ENCODE measurements around the gene CCDC178.
A peak's percentile ranks its signal among the peaks of the same experiment; 100 is the strongest.
"Not testable (repeated sequence)": the region's sequence is repeated elsewhere in the genome, so short reads cannot be mapped to it uniquely, and the experiment has no call there.

CCDC178 gene

DNA sequence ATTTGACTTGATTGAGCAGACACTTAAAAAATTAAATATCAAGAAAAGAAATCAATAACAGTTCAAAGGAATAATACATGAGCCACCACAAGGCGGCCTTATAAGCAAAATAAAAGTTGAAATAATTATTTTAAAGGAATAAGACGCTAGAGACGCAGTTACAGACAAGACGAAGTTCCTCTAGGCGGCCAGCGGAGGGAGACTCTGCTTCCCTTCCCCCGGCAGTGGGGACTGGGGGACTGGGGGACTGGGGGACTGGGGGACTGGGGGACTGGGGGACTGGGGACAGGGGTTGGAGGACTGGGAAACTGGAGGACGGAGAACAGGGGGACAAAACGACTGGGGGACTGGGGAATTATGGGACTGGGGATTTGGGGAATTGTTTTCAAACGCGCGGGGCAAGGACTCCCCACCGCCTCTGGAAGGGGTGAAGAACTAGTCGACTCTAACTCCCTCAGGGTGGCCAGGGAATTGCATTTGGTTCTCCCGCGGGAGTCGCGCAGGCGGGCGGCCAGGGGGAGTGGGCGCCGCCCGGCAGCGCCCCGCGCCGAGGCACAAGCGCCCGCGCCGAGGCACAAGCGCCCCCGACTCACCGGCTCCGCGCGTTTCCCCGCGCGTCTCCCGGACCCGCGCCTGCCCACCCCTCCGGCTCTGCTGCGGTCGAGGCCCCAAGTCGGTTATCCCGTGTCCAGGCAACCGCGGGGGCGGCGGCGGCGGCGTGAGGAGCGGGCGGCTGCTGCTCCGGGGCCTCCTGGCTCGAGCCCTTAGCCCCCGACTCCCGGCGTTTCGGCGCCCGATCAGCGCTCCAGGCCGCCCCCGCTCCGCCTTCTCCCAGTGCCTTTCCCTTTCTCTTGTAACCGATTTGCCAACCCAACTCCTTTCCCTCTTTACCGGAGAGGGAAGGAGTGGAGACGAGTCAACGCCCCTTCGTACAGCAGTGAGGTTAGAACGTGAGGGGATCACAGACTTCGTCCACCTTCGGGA, at the start of gene CCDC178:
TSS of gene CCDC178 (minus strand) at position 662 of the 984 bp plus-strand sequence. CDS start 28,633 bp downstream, outside the sequence.
- peak; percentile 34 to 54 for DNase-seq

DNA sequence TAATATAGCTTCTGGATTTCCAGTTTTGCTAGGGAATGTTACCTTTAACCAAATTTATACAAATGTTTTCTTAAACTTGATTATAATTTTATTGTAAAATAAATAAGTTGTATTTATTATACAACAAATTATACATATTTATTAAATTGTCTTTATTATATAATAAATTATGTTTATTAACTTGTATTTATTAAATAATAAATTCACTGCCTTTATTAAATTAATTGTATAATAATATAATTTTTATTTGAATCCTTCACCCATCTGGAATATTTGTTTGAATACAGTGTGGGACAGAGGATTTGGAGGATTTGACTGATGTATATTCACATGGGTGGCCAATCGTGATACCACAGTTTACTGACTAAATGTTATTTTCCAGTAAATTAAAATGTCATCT, 43.4 kb upstream of the CCDC178 start:
- DNase-seq: no peak

DNA sequence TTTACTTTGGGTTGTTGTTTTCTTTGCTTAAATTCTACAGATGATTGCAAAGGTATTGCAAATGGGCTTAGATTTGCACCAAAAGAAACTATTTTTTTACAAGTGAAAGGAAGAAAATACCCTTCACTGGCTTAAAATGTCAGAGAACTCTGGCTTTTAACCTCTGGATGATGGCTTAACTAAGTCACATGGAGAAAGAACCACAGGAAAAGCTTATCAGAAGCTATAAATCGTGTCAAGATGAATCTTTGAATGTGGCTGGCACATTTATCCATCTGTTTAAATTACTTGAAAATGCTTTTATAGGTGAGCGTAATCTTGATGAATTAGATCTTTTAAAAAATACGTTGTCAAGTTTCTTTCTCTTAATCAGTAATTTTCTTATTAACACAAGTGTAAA, 32.0 kb upstream of the CCDC178 start:
- DNase-seq: no peak

DNA sequence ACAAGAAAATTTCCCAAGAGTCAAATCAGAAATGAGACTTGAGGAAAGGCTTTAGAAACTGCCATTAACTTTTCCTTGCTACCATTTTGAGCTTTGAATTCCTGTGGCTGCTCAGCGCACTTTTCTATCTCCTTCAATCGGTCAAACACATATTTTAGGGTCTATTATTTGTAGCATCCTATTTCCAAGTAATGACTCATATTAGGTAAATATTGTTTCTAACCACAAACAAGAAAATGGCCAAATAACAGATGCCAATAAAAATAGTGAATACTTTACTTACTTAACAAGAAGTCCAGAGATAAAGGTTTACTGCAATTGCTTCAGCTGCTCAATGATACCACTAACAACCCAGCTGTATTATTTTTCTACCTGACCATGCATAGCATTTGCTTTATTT, 29.7 kb upstream of the CCDC178 start:
- no peak for DNase-seq

- DNase-seq: no peak
Observed at GRCh38 chr18:33469699-33470098, 29.2 kb upstream of the CCDC178 start.

DNA sequence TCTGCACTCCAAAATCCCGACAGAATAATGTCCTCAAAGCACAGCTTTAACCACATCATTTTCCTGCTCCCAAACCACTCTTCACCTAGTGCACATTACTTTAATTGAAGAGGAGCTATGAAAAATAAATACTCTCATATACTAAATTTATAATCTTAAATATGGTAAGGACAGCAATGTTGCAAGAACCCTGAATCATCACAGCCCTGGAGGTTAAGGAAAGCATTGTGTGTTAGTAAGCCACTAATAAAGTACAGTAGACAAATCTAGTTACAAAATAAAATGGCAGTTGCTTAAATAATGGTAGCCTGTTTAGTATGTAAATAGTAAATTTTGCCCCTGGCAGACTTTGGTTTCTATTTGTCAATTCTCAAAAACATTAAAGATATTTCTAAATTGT, 27.0 kb upstream of the CCDC178 start:
- no peak for DNase-seq

DNA sequence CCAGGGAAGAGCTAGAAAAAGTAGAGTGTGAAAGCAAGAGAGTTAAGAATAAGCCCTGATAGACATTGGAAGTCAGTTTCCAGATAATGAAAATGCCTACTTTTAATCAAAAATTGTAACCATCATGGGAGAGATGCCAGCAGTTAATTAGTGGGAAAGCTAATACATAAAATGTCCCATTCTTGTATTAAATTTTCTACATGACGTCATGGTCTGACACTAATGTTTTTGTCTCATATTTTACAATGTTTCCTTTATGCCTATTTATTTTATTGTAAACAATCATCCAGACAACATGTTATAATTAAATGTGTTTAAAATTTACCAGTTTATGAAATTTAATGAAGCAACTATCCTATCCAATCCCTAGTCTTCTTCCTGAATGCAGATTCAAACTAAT, 26.3 kb upstream of the CCDC178 start:
- no peak for DNase-seq

DNA sequence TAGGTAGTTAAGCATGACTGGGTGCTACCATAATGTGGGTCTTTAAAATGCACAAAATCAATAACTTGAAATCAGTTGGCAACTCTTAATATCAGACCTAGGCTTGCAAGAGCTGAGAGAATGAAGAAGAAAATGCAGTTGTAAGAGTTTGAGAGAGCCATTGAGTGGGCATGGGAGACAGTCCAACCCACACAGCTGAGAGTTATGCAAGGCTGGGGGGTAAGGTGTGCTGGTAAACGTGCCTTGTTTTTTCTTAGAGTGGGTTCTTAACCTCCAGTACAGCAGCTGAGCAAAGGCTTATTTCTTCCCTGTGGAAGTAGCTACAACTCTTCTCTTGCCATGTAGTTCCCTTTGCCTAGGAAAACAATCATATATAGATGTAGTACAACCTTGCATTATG, 20.2 kb upstream of the CCDC178 start:
- DNase-seq: no peak

- no peak for DNase-seq
Observed at GRCh38 chr18:33459612-33460011, 19.1 kb upstream of the CCDC178 start.

DNA sequence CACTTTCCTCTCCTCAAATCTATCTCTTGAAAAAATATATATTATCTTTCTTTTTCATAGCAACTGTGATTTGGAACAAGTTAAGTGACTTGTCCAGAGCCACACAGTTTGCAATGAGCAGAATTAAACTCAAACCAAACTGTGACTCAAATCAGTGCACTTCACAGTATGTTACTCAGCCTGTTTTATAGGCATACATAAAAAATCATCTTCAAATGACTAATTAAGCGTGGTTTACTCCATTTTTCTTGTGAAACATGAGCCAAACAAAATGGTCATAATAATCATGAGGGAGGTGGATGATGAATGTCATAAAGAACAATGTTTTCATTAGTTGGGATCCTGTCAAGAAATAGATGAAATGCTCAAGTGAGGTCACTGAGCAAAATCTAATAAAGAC, 6.1 kb upstream of the CCDC178 start:
- DNase-seq: no peak

DNA sequence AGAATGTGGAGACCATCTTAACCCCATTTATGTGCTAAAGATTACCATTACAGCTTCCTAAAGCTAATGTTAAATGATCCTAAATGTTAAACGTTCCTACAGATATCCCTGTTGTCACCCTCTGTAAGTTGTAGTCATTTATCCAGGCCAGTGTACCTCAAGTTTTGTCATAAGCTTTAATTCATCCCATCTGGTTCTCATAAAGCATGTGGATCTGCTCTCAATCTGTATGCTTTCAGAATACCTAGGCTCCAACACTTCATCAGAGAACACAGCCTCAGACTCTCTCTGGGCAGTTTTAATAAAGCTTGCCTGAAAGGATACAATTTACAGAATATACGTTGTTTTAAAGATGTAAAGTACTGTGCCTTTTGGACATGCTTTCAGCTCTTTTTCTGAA, 4.2 kb upstream of the CCDC178 start:
- no peak for DNase-seq

- DNase-seq: no peak
Observed at GRCh38 chr18:33432857-33433256, 7.7 kb downstream of the CCDC178 start.

DNA sequence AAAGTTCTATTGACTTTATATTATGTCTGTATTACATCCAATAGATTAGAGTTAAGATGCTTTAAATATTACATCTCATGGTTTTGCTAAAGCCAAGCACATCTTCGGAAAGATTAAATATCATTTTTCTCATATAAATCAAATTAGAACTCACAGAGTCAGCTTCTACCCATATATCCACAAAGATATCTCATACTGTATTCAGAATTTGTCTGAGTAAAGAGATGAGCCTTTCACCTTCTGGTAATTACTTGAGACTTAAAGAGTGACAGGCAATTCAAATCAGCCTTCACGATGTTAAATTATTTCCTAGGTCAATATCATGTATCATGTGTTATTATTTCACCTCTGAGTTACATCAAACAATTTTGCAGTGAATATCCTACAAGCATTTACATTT, 13.0 kb downstream of the CCDC178 start:
- DNase-seq: no peak

GRCh38 chr18:33424266-33424946, 16.1 kb downstream of the CCDC178 start:
- no peak for DNase-seq

- no peak for DNase-seq
Observed at GRCh38 chr18:33421225-33421624, 19.3 kb downstream of the CCDC178 start.

GRCh38 chr18:33404244-33404873, 36.2 kb downstream of the CCDC178 start:
- DNase-seq: no peak

DNA sequence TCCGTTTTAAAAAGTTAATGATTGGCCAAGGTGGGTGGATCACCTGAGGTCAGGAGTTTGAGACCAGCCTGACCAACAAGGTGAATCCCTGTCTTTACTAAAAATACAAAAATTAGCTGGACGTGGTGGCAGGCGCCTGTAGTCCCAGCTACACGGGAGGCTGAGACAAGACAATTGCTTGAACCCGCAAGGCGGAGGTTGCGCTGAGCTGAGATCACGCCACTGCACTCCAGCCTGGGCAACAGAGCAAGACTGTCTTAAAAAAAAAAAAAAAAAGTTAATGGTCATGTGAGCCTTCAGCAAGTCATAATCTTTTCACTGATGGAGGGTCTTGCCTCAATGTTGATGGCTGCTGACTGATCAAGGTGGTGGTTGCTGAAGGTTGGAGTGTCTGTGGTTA, 41.6 kb downstream of the CCDC178 start:
- DNase-seq: not testable (repeated sequence)

GRCh38 chr18:33375829-33376228, 64.7 kb downstream of the CCDC178 start:
- no peak for DNase-seq

DNA sequence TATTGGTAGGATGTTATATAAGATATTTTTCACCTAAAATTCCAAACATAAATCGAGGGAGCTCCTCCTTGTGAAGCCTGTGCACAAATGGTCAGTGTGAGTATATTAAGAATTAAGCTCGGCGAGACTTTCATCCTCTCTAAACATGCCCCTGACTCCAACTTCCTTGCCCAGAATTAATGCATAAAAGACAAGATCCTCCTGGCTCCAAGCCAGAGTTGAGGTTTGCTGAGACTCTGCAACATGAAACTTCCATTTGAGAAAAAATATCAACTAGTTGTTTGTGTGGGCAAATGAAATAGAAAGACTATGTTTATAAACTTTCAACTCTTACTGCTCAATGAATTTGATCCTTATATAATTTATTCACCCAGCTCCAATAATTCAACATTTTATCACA, 68.1 kb downstream of the CCDC178 start:
- DNase-seq: no peak

- no peak for DNase-seq
Observed at GRCh38 chr18:33369711-33370449, 70.6 kb downstream of the CCDC178 start.

DNA sequence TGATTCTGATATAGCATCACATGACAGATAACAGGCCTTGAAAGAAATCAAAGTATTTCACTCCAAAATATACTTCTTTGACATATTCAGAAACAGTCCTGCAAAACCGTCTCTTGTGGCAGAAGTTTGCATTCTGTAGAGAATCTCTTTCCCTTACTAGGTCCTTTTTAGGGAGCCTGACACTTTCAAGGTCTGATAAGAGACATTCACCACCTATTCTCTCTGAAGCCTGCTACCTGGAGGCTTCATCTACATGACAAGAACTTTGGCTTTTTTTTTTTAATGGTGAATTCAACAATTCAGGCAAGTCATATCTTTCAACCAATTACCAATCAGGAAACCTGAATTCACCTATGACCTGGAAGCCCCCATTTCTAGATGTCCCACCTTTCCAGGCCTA, 83.8 kb downstream of the CCDC178 start:
- DNase-seq: no peak

DNA sequence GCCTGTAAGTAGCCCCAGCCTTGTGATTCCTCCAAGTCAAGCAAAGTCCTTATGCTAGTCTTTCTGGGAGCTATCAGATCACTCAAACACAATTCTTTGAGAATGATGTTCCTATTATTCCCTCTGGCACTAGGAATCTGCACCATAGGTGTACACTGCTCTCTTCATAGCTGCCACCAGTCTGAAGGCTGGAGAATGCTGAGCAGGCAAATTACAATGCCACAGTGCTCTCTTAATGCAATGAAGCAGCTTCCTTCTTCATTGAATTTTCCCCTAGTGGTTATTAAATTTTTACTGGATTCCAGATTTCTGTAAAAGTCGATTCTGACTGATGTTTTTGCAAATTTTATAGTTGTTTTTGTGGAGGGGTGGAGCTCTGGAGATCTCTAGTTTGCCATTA, 84.8 kb downstream of the CCDC178 start:
- DNase-seq: no peak

DNA sequence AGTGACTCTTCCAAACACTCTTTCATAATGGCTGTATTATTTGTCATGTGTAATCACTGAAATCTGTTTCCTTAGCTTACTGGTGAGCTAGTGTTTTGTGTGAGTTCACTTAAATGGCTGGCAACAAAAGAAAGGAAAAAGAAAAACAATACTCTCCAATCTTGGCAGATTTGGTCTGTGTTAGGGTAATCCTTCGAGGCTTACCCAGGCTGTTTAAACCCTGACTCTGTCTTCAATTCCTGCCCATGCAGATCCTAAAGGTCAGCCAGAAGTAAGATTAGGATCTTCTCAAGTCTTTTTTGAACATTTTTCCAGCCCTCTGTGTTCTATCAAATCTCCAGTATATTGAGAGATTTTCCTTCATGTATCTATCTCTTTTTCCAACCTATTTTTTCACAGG, 85.3 kb downstream of the CCDC178 start:
- no peak for DNase-seq
